ENCODE results near the gene ZBTB45.

GRCh38 chr19:58479303-58479702, 40.3 kb downstream of the ZBTB45 start:
- TF ChIP-seq POLR2A (IDR thresholded peaks at IDR 0.05; ENCODE audit: low read depth, low read length) (no peak), TAF1 (IDR thresholded peaks at IDR 0.05; ENCODE audit: borderline replicate concordance, low read depth, low read length) (no peak)

All from GM12892 (cell line).